Left lung (tissue), 10 donors: ENCODE measurements around the gene HOXA11. TPM values are rescaled to one million over a fixed set of nuclear protein-coding genes. Genes with fewer than 3 reads are reported as not detected.

Experiments used
- ATAC-seq: fragments of 200-7000 bp; cut with Tn5 transposase; one replicate; pipeline ENCODE4 v1.9.1; 2020; ENCODE audit warnings: moderate library complexity
- DNase-seq, 4 donors: peaks; one replicate each; pipeline ENCODE4 v3.0.0-alpha.2; 2013 to 2020
- H3K27ac ChIP-seq, 2 donors: fragments of 200-600 bp; sonication (generic) in 1 of 2; one replicate each; pipeline versions ENCODE4 v1.5.0 to v1.8.0; 2020 to 2021
- H3K27me3 ChIP-seq, 2 donors: fragments of 200-600 bp; sonication (generic) in 1 of 2; one replicate each; pipeline versions ENCODE4 v1.5.0 to v1.8.0; 2020 to 2021
- H3K36me3 ChIP-seq, 2 donors: fragments of 200-600 bp; sonication (generic) in 1 of 2; one replicate each; pipeline versions ENCODE4 v1.5.0 to v1.8.0; 2020 to 2021
- H3K4me1 ChIP-seq, 2 donors: fragments of 200-600 bp; one replicate each; pipeline ENCODE4 v1.8.0; 2021
- H3K4me3 ChIP-seq, 2 donors: fragments of 200-600 bp; sonication (generic) in 1 of 2; one replicate each; pipeline versions ENCODE4 v1.5.0 to v1.8.0; 2020 to 2021; ENCODE audit warnings: mild to moderate bottlenecking in 1 of 2
- H3K9me3 ChIP-seq, 2 donors: fragments of 200-600 bp; sonication (generic) in 1 of 2; one replicate each; pipeline versions ENCODE4 v1.5.0 to v1.8.0; 2020 to 2021
- intact Hi-C, 2 donors: fragments of 100-400 bp; cut with DNase I; formaldehyde crosslinking; loops; one replicate each; pipeline versions ENCODE4 v1.11.2 to v1.14.2; 2022
- polyA plus RNA-seq, 6 donors: library from polyadenylated mRNA; unstranded; fragments of 120-200 nt; gene quantifications; one replicate each; pipeline ENCODE4 v1.2.1, GENCODE V29; 2013; ENCODE audit not compliant: insufficient read length in 6 of 6
- total RNA-seq, 2 donors: library from RNA; stranded (reverse); fragmentation: NEBNext Ultra II Directional; extraction: Animal tissue kit (Norgen Biotek cat#: 25700); gene quantifications; one replicate each; pipeline ENCODE4 v1.2.1, GENCODE V29; 2021
- TF ChIP-seq, protein P1 (sequence below), 2 donors: fragments of 200-600 bp; sonication (generic) in 1 of 2; IDR thresholded peaks; one replicate each; pipeline versions ENCODE4 v1.5.0 to v1.8.0; 2021; ENCODE audit warnings: antibody characterized with exemption in 2 of 2
- donor health status: DM: no; HTN: yes; CAD: no.
- donor health status: DM: no; HTN: no; CAD: no.

Gene HOXA11
- total and polyA plus RNA-seq, 8 donors, result 0.10 to 0.23 (median 0.13) TPM; not detected in 4

DNA sequence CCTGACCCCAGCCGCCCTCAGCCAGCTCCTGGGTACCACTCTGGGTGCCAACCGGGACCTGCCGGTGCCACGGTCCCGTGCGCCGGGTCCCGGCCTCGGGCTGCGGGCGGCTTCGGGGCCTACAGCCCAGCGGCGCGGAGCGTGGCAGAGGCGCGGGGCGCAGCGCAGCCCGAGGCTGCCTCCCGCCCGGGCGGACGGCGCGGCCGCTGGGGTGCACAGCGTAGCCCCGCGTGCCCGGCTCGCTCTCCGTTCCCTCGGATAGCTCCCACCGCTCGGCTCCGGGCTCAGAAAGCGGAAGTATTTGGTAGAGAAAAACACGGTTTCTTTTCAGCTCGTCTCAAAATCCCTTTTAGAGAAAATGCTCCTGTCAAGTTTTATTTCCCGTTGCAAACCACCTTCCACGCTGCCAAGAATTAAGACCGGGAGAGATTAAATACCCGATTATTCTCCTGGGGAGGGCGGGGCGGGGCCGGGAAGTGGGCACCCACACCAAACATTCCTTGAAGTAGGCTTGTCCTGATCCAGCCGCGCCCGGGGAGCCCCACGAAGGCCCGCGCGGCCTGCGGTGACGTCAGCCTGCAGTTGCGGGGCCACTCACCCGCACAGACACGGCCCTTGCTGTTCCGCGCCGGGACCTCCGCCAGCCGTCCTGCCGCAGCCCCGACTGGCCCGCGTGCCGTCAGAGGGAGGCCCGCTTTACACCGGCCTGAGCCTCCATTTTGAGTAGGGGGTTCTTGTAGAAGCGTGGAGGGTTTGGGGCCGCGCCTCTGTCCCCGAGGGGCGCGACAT is 7.7 kb upstream of the HOXA11 start:
- no peak overlapping the region for H3K27ac ChIP-seq
- H3K27me3 ChIP-seq, result peaks cover 100% of the 10 kb centered on the region in 2 donors
- TF ChIP-seq, protein P1, sequence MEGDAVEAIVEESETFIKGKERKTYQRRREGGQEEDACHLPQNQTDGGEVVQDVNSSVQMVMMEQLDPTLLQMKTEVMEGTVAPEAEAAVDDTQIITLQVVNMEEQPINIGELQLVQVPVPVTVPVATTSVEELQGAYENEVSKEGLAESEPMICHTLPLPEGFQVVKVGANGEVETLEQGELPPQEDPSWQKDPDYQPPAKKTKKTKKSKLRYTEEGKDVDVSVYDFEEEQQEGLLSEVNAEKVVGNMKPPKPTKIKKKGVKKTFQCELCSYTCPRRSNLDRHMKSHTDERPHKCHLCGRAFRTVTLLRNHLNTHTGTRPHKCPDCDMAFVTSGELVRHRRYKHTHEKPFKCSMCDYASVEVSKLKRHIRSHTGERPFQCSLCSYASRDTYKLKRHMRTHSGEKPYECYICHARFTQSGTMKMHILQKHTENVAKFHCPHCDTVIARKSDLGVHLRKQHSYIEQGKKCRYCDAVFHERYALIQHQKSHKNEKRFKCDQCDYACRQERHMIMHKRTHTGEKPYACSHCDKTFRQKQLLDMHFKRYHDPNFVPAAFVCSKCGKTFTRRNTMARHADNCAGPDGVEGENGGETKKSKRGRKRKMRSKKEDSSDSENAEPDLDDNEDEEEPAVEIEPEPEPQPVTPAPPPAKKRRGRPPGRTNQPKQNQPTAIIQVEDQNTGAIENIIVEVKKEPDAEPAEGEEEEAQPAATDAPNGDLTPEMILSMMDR (IDR thresholded peaks at IDR 0.05), result no peak
- intact Hi-C loops, result no loop called here
- peak overlapping the region in 1 of 2 donors; percentile 28 for H3K4me3 ChIP-seq
- H3K9me3 ChIP-seq, result no peaks in the 10 kb centered on the region
- ATAC-seq (peak; percentile 57), DNase-seq (peak in 2 of 4 donors; percentile 44 to 85)
- no peaks in the 10 kb centered on the region for H3K36me3 ChIP-seq
- H3K4me1 ChIP-seq, result peaks cover 8 to 39% of the 10 kb centered on the region in 2 donors

- intact Hi-C loops, result no loop called here
- ATAC-seq (no peak), DNase-seq (peak in 2 of 4 donors; percentile 28 to 72)
- Histone ChIP-seq H3K4me1 (peaks cover 8 to 40% of the 10 kb centered on the region in 2 donors), H3K36me3 (no peaks in the 10 kb centered on the region), H3K4me3 (peak overlapping the region in 1 of 2 donors; percentile 28), H3K27me3 (peaks cover 100% of the 10 kb centered on the region in 2 donors), H3K27ac (no peak overlapping the region), H3K9me3 (no peaks in the 10 kb centered on the region)
- TF ChIP-seq, protein P1 (IDR thresholded peaks at IDR 0.05), result no peak
These were observed 7.0 kb upstream of the HOXA11 start for GRCh38 chr7:27191833-27192545.

- ATAC-seq (no peak), DNase-seq (peak in 1 of 4 donors; percentile 21)
- intact Hi-C loops, result no loop called here
- no peak overlapping the region for H3K4me3 ChIP-seq
- peaks cover 100% of the 10 kb centered on the region in 2 donors for H3K27me3 ChIP-seq
- H3K9me3 ChIP-seq, result no peaks in the 10 kb centered on the region
- no peak overlapping the region for H3K27ac ChIP-seq
- H3K36me3 ChIP-seq, result no peaks in the 10 kb centered on the region
- peaks cover 8 to 41% of the 10 kb centered on the region in 2 donors for H3K4me1 ChIP-seq
- TF ChIP-seq, protein P1 (IDR thresholded peaks at IDR 0.05), result no peak
These were observed 6.2 kb upstream of the HOXA11 start for GRCh38 chr7:27191161-27191731.

DNA sequence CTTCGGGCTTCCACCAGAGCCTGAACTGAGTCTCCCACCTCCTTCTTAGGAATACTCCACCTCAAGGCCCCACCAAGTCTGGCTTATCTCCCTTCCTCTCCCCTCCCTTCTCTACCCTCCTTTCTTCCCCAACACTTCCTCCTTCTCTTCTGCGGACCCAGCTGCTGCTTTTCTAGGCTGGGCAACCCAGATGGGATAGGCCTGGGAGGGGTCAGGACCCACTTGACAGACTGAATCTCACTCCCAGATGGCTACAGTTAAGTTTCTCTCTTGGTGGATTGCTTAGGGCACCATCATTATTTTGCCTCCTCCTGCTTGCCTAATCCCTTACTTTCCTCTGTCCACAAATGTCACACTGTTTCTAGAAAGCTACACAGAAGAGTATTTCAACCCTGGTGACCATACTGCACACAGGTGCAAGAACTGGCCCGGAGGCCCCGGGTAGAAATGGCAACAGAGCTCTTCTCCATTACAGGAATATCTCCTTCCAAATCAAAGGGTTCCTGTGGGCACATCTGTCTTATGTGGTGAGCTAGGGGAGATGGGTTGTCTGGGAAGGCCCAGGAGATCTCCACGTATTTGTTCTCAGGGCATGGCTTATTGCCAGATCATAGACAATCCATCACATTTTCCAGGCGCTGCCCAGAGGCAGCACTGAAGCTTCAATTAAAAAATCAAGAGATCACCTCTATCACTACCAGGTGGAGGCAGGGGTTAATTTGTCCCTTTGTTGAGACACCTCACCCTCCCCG is 5.1 kb upstream of the HOXA11 start:
- H3K27me3 ChIP-seq, result peaks cover 100% of the 10 kb centered on the region in 2 donors
- H3K9me3 ChIP-seq, result no peaks in the 10 kb centered on the region

More for the DNA sequence above, 5.1 kb upstream of the HOXA11 start:
- ATAC-seq (no peak), DNase-seq (no peak)
- Histone ChIP-seq H3K4me3 (no peak overlapping the region), H3K27ac (no peak overlapping the region), H3K4me1 (peaks cover 8 to 51% of the 10 kb centered on the region in 2 donors), H3K36me3 (no peaks in the 10 kb centered on the region)
- intact Hi-C loops, result no loop called here
- TF ChIP-seq, protein P1 (IDR thresholded peaks at IDR 0.05), result no peak
